ENCODE results near the gene SPPL2B. TPM values are rescaled to one million over a fixed set of nuclear protein-coding genes. Genes with fewer than 3 reads are reported as not detected.

Gene SPPL2B
- total RNA-seq, 1 donor from 2014 or later = 36.1 TPM

GRCh38 chr19:2332341-2333026 lies 4.0 kb downstream of the SPPL2B start:
- DNase-seq (ENCODE audit: low read depth) = no peak
- Histone ChIP-seq H3K4me3 (ENCODE audit: low read depth, low read length) (no peak overlapping the region), H3K27me3 (ENCODE audit: control insufficient read depth, insufficient read depth, low read length) (no peaks in the 10 kb centered on the region), H3K36me3 (ENCODE audit: control insufficient read depth, insufficient read depth, low read length) (no peaks in the 10 kb centered on the region)
- TF ChIP-seq, protein P1, sequence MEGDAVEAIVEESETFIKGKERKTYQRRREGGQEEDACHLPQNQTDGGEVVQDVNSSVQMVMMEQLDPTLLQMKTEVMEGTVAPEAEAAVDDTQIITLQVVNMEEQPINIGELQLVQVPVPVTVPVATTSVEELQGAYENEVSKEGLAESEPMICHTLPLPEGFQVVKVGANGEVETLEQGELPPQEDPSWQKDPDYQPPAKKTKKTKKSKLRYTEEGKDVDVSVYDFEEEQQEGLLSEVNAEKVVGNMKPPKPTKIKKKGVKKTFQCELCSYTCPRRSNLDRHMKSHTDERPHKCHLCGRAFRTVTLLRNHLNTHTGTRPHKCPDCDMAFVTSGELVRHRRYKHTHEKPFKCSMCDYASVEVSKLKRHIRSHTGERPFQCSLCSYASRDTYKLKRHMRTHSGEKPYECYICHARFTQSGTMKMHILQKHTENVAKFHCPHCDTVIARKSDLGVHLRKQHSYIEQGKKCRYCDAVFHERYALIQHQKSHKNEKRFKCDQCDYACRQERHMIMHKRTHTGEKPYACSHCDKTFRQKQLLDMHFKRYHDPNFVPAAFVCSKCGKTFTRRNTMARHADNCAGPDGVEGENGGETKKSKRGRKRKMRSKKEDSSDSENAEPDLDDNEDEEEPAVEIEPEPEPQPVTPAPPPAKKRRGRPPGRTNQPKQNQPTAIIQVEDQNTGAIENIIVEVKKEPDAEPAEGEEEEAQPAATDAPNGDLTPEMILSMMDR (IDR thresholded peaks at IDR 0.05; ENCODE audit: insufficient read depth, low read length, poor library complexity, severe bottlenecking) = no peak

GRCh38 chr19:2333027-2333806 lies 4.7 kb downstream of the SPPL2B start:
- TF ChIP-seq, protein P1 (IDR thresholded peaks at IDR 0.05; ENCODE audit: insufficient read depth, low read length, poor library complexity, severe bottlenecking) = no peak
- Histone ChIP-seq H3K27me3 (ENCODE audit: control insufficient read depth, insufficient read depth, low read length) (no peaks in the 10 kb centered on the region), H3K36me3 (ENCODE audit: control insufficient read depth, insufficient read depth, low read length) (no peaks in the 10 kb centered on the region), H3K4me3 (ENCODE audit: low read depth, low read length) (no peak overlapping the region)
- no peak for DNase-seq (ENCODE audit: low read depth)

- no peak for DNase-seq (ENCODE audit: low read depth)
- Histone ChIP-seq H3K4me3 (ENCODE audit: low read depth, low read length) (no peak overlapping the region), H3K27me3 (ENCODE audit: control insufficient read depth, insufficient read depth, low read length) (no peaks in the 10 kb centered on the region), H3K36me3 (ENCODE audit: control insufficient read depth, insufficient read depth, low read length) (no peaks in the 10 kb centered on the region)
- TF ChIP-seq, protein P1 (IDR thresholded peaks at IDR 0.05; ENCODE audit: insufficient read depth, low read length, poor library complexity, severe bottlenecking) = no peak
These were observed 5.3 kb downstream of the SPPL2B start for GRCh38 chr19:2333807-2334211.

GRCh38 chr19:2334426-2334825 lies 5.9 kb downstream of the SPPL2B start:
- no peak overlapping the region for H3K4me3 ChIP-seq (ENCODE audit: low read depth, low read length)
- TF ChIP-seq, protein P1 (IDR thresholded peaks at IDR 0.05; ENCODE audit: insufficient read depth, low read length, poor library complexity, severe bottlenecking) = no peak
- no peaks in the 10 kb centered on the region for H3K36me3 ChIP-seq (ENCODE audit: control insufficient read depth, insufficient read depth, low read length)
- no peak for DNase-seq (ENCODE audit: low read depth)
- no peaks in the 10 kb centered on the region for H3K27me3 ChIP-seq (ENCODE audit: control insufficient read depth, insufficient read depth, low read length)

DNA sequence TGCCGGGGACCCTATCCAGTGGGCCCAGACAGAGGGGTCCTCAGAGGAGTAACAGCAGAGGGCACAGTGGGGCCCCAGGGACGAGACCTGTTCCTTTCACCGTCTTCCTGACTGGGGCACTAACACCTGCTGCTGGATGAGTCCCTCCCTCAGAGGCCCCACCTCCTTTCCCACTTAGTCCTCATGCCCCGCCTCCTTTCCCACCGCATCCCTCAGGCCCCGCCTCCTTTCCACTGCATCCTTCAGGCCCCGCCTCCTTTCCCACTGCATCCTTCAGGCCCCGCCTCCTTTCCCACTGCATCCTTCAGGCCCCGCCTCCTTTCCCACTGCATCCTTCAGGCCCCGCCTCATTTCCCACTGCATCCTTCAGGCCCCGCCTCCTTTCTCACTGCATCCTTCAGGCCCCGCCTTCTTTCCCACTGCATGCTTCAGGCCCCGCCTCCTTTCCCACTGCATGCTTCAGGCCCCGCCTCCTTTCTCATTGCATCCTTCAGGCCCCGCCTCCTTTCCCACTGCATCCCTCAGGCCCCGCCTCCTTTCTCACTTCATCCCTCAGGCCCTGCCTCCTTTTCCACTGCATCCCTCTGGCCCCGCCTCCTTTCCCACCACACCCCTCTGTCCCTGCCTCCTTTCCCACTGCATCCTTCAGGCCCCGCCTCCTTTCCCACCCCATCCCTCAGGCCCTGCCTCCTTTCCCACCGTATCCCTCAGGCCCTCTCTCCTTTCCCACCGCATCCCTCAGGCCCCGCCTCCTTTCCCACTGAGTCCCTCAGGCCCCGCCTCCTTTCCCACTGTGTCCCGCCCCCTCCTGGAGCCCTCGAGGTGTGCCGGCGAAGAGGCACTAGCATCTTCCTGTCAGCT lies 6.7 kb downstream of the SPPL2B start:
- DNase-seq (ENCODE audit: low read depth) = no peak
- H3K4me3 ChIP-seq (ENCODE audit: low read depth, low read length) = no peak overlapping the region
- H3K27me3 ChIP-seq (ENCODE audit: control insufficient read depth, insufficient read depth, low read length) = no peaks in the 10 kb centered on the region
- TF ChIP-seq, protein P1 (IDR thresholded peaks at IDR 0.05; ENCODE audit: insufficient read depth, low read length, poor library complexity, severe bottlenecking) = no peak
- no peaks in the 10 kb centered on the region for H3K36me3 ChIP-seq (ENCODE audit: control insufficient read depth, insufficient read depth, low read length)

Data from kidney epithelial cell (primary cell).